Trophoblast cell (in vitro differentiated cells and primary cell): Measurements from ENCODE around the gene THAP3.

Experiments
- DNase-seq, 2 donors: peaks; one replicate each; pipeline ENCODE4 v3.0.0-alpha.2; 2016
- H2AFZ ChIP-seq: 2 replicates; pipeline ENCODE4 v1.6.1; 2013; ENCODE audit warnings: low read length, moderate library complexity, mild to moderate bottlenecking; ENCODE audit not compliant: insufficient read depth, poor library complexity
- H2AK5ac ChIP-seq: 2 replicates; pipeline ENCODE4 v1.6.1; 2013; ENCODE audit warnings: mild to moderate bottlenecking, low read length
- H2BK120ac ChIP-seq: 2 replicates; pipeline ENCODE4 v1.6.1; 2013; ENCODE audit warnings: low read length, mild to moderate bottlenecking, moderate library complexity; ENCODE audit not compliant: insufficient read depth, poor library complexity
- H2BK12ac ChIP-seq: 2 replicates; pipeline ENCODE4 v1.6.1; 2013; ENCODE audit warnings: mild to moderate bottlenecking, low read length, moderate library complexity
- H2BK5ac ChIP-seq: 2 replicates; pipeline ENCODE4 v1.6.1; 2013; ENCODE audit warnings: low read length, low read depth, moderate library complexity, mild to moderate bottlenecking; ENCODE audit not compliant: poor library complexity
- H3K14ac ChIP-seq: 2 replicates; pipeline ENCODE4 v1.6.1; 2013; ENCODE audit warnings: mild to moderate bottlenecking, low read length
- H3K18ac ChIP-seq: 2 replicates; pipeline ENCODE4 v1.6.1; 2013; ENCODE audit warnings: mild to moderate bottlenecking, low read length
- H3K23ac ChIP-seq: 2 replicates; pipeline ENCODE4 v1.6.1; 2013; ENCODE audit warnings: low read length
- H3K27ac ChIP-seq: 2 replicates; pipeline ENCODE4 v1.5.1; 2013; ENCODE audit warnings: low read depth, mild to moderate bottlenecking, inconsistent platforms, low read length, moderate library complexity
- H3K27me3 ChIP-seq: 2 replicates; pipeline ENCODE4 v1.6.1; 2013; ENCODE audit warnings: inconsistent platforms, mild to moderate bottlenecking, low read length, moderate library complexity; ENCODE audit not compliant: insufficient read depth
- H3K36me3 ChIP-seq, 2 experiments: 1 replicate in 1 of 2; 2 replicates in 1 of 2; pipeline ENCODE4 v1.6.1; 2013; ENCODE audit warnings: low read length in 2 of 2, mild to moderate bottlenecking in 2 of 2, moderate library complexity in 1 of 2; ENCODE audit not compliant: insufficient read depth in 2 of 2, control insufficient read depth in 1 of 2
- H3K4ac ChIP-seq: 2 replicates; pipeline ENCODE4 v1.6.1; 2013; ENCODE audit warnings: low read depth, mild to moderate bottlenecking, low read length, moderate library complexity
- H3K4me1 ChIP-seq, 2 experiments: 1 replicate in 1 of 2; 2 replicates in 1 of 2; pipeline ENCODE4 v1.6.1; 2013; ENCODE audit warnings: low read length in 2 of 2, mild to moderate bottlenecking in 2 of 2, moderate library complexity in 1 of 2; ENCODE audit not compliant: insufficient read depth in 2 of 2, control insufficient read depth in 1 of 2
- H3K4me2 ChIP-seq: 2 replicates; pipeline ENCODE4 v1.6.1; 2013; ENCODE audit warnings: inconsistent platforms, mild to moderate bottlenecking, low read length, moderate library complexity
- H3K4me3 ChIP-seq: 2 replicates; pipeline ENCODE4 v1.5.1; 2013; ENCODE audit warnings: mild to moderate bottlenecking, low read depth, low read length, inconsistent platforms
- H3K79me1 ChIP-seq: one replicate; pipeline ENCODE4 v1.6.1; 2013; ENCODE audit warnings: low read length
- H3K79me2 ChIP-seq: 2 replicates; pipeline ENCODE4 v1.6.1; 2013; ENCODE audit warnings: low read length, mild to moderate bottlenecking; ENCODE audit not compliant: control insufficient read depth, insufficient read depth, poor library complexity
- H3K9ac ChIP-seq: 2 replicates; pipeline ENCODE4 v1.6.1; 2013; ENCODE audit warnings: mild to moderate bottlenecking, low read length
- H3K9me3 ChIP-seq: 2 replicates; pipeline ENCODE4 v1.6.1; 2013; ENCODE audit warnings: low read depth, mild to moderate bottlenecking, control low read depth, inconsistent platforms, low read length; ENCODE audit not compliant: insufficient read depth
- H4K12ac ChIP-seq: 2 replicates; pipeline ENCODE4 v1.6.1; 2013; ENCODE audit warnings: low read depth, mild to moderate bottlenecking, low read length, moderate library complexity
- H4K8ac ChIP-seq: 2 replicates; pipeline ENCODE4 v1.6.1; 2013; ENCODE audit warnings: low read depth, mild to moderate bottlenecking, low read length, moderate library complexity
- H4K91ac ChIP-seq: one replicate; pipeline ENCODE4 v1.6.1; 2013; ENCODE audit warnings: low read depth, mild to moderate bottlenecking, low read length, moderate library complexity
- WGBS: extraction: QIAGEN DNeasy Blood & Tissue Kit; methylation state at CpG from one replicate; pipeline ENCODE4 v1.1.7; 2013; ENCODE audit warnings: missing lambda C conversion rate; ENCODE audit not compliant: insufficient read length, insufficient coverage; ENCODE audit errors: extremely low coverage; 5-methylcytosine and 5-hydroxymethylcytosine counted together

THAP3 gene

DNA sequence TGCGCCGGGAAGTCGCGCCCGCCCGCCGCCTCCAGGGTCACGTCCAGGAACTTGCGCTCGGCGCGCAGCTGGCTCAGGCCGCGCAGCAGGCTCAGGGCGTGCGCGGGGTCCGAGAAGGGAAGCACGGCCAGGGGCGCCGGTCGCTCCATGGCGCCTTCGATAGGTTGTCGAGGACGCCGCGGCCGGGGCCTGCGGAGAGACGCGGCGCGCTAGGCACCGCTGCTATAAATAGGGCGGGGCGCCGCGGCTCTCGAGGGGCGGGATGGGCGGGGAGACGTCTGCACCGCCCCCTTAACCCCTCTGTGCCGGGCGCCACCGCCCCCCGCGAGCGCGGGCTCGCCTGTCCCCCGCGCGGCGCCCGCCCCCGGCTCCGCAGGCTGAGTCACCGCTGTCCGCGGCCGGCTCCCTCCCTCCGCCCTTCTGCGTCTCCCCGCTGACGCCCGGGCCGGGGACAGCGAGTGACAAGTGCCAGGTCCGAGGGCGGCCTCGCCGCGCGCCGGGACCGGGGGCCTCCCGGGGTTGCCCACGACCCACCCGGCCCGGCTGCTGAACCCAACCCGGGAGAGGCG is 21.9 kb upstream of the THAP3 start, which contains the start of gene KLHL21:
KLHL21 (minus strand) TSS at position 201 of the 569 bp plus-strand sequence; CDS start at position 149, 52 bp downstream.
- H3K14ac ChIP-seq: peak within 1 kb of the TSS; percentile 98
- H3K18ac ChIP-seq: peak within 1 kb of the TSS; percentile 90
- peak within 1 kb of the TSS; percentile 74 for H2AFZ ChIP-seq
- H3K79me2 ChIP-seq: peaks cover 36% of the 10 kb centered on the region
- peaks cover 7% of the 10 kb centered on the region for H3K9me3 ChIP-seq
- H3K23ac ChIP-seq: peak within 1 kb of the TSS; percentile 83
- H4K91ac ChIP-seq: peak within 1 kb of the TSS; percentile 65
- H2BK12ac ChIP-seq: peak within 1 kb of the TSS; percentile 25
- peak; percentile 79 to 88 for DNase-seq
- H3K4me1 ChIP-seq: peaks cover 21 to 25% of the 10 kb centered on the region in 2 experiments
- peak within 1 kb of the TSS; percentile 98 for H4K8ac ChIP-seq
- peak within 1 kb of the TSS; percentile 95 for H3K4ac ChIP-seq
- H3K4me2 ChIP-seq: peak within 1 kb of the TSS; percentile 99
- peak within 1 kb of the TSS; percentile 97 for H3K4me3 ChIP-seq
- peaks cover 35% of the 10 kb centered on the region for H3K79me1 ChIP-seq
- no CpG with 5 or more reads among the region's 84 CpGs for WGBS
- peak within 1 kb of the TSS; percentile 96 for H4K12ac ChIP-seq
- peak within 1 kb of the TSS; percentile 67 for H3K9ac ChIP-seq
- peak within 1 kb of the TSS; percentile 82 for H2BK120ac ChIP-seq
- H2AK5ac ChIP-seq: peak within 1 kb of the TSS; percentile 85
- no peaks in the 10 kb centered on the region for H3K27me3 ChIP-seq
- H3K27ac ChIP-seq: peak within 1 kb of the TSS; percentile 98
- peak within 1 kb of the TSS; percentile 51 for H2BK5ac ChIP-seq
- H3K36me3 ChIP-seq: peaks cover 13 to 16% of the 10 kb centered on the region in 2 experiments

- WGBS: no CpG with 5 or more reads among the region's 36 CpGs
- H3K4me1 ChIP-seq: peaks cover 21 to 25% of the 10 kb centered on the region in 2 experiments
Observed at GRCh38 chr1:6603238-6603914, 21.3 kb upstream of the THAP3 start.

GRCh38 chr1:6603915-6604558 is 20.6 kb upstream of the THAP3 start:
- H3K23ac ChIP-seq: no peak overlapping the region
- H3K14ac ChIP-seq: peak overlapping the region; percentile 98
- H2AFZ ChIP-seq: peak overlapping the region; percentile 74
- no CpG with 5 or more reads among the region's 19 CpGs for WGBS
- no peak overlapping the region for H2AK5ac ChIP-seq
- peaks cover 5% of the 10 kb centered on the region for H3K9me3 ChIP-seq
- peak overlapping the region; percentile 90 for H3K18ac ChIP-seq
- peak overlapping the region; percentile 98 for H4K8ac ChIP-seq
- no peak overlapping the region for H3K4me3 ChIP-seq
- H3K27ac ChIP-seq: peak overlapping the region; percentile 98
- peak; percentile 65 to 76 for DNase-seq
- H4K91ac ChIP-seq: peak overlapping the region; percentile 65
- H3K4me1 ChIP-seq: peaks cover 21 to 25% of the 10 kb centered on the region in 2 experiments
- peak overlapping the region; percentile 5 for H3K4ac ChIP-seq
- peak overlapping the region; percentile 82 for H2BK120ac ChIP-seq
- peak overlapping the region; percentile 25 for H2BK12ac ChIP-seq
- peak overlapping the region; percentile 85 for H3K4me2 ChIP-seq
- H3K27me3 ChIP-seq: no peaks in the 10 kb centered on the region
- peaks cover 35% of the 10 kb centered on the region for H3K79me1 ChIP-seq
- H2BK5ac ChIP-seq: peak overlapping the region; percentile 51
- H4K12ac ChIP-seq: peak overlapping the region; percentile 96
- H3K9ac ChIP-seq: peak overlapping the region; percentile 57
- H3K36me3 ChIP-seq: peaks cover 6 to 7% of the 10 kb centered on the region in 2 experiments
- peaks cover 36% of the 10 kb centered on the region for H3K79me2 ChIP-seq

More at GRCh38 chr1:6603238-6603914, 21.3 kb upstream of the THAP3 start:
- H2BK120ac ChIP-seq: peak overlapping the region; percentile 82
- H3K36me3 ChIP-seq: peaks cover 9 to 11% of the 10 kb centered on the region in 2 experiments
- H3K4me2 ChIP-seq: peak overlapping the region; percentile 85
- peak overlapping the region; percentile 65 for H4K91ac ChIP-seq
- peak overlapping the region; percentile 98 for H3K27ac ChIP-seq
- H3K9ac ChIP-seq: peak overlapping the region; percentile 67
- peak overlapping the region; percentile 98 for H3K14ac ChIP-seq
- H2AK5ac ChIP-seq: peak overlapping the region; percentile 85
- DNase-seq: peak; percentile 86 to 89
- H3K9me3 ChIP-seq: peaks cover 7% of the 10 kb centered on the region
- peak overlapping the region; percentile 90 for H3K18ac ChIP-seq
- peak overlapping the region; percentile 51 for H2BK5ac ChIP-seq
- no peak overlapping the region for H3K23ac ChIP-seq
- H3K27me3 ChIP-seq: no peaks in the 10 kb centered on the region
- H3K4ac ChIP-seq: peak overlapping the region; percentile 5
- peak overlapping the region; percentile 50 for H3K4me3 ChIP-seq
- H3K79me1 ChIP-seq: peaks cover 35% of the 10 kb centered on the region
- H3K79me2 ChIP-seq: peaks cover 36% of the 10 kb centered on the region
- H4K12ac ChIP-seq: peak overlapping the region; percentile 96
- peak overlapping the region; percentile 25 for H2BK12ac ChIP-seq
- peak overlapping the region; percentile 74 for H2AFZ ChIP-seq
- peak overlapping the region; percentile 98 for H4K8ac ChIP-seq

DNA sequence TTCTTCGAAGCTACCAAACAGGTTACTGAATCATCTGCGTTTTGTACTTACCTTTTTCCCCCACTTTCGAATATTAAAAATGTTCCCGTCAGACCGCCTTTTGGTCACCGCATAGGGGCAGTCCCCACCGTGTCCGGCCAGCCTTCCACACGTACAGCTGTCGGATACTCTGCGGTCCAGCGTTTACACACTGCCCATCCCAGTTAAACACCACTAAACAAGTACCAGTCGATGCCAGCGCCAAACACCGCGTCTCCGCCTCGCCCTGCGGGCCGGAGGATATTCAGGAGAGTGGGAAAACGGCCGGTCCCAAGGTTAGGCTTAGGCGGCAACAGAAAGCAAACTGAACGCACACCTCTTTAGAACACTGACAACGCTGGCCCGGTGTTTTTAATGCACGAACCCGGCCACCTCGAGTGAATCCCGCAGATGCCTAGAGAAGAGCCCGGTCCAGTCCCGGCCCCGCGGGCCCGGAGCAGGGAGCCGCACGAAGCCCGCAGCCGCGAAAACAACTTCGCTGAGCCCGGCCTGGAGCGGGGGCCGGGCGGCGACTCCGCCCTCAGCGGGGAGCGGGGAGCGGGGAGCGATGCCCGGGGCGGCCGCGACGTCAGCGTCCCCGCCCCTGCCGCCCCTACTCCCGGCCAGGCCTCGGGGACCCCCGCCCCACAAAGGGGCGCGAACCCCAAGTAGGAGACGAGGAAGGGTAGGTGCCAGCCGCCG is 11.9 kb upstream of the THAP3 start:
- Histone ChIP-seq H3K4me3 (peak overlapping the region; percentile 86), H3K4me2 (peak overlapping the region; percentile 100), H2BK12ac (peak overlapping the region; percentile 42), H4K8ac (peak overlapping the region; percentile 59), H3K27me3 (no peaks in the 10 kb centered on the region), H3K9me3 (no peaks in the 10 kb centered on the region), H3K18ac (peak overlapping the region; percentile 84), H2BK120ac (peak overlapping the region; percentile 68), H3K36me3 (peaks cover 10 to 12% of the 10 kb centered on the region in 2 experiments), H3K27ac (peak overlapping the region; percentile 73), H3K79me2 (peaks cover 26% of the 10 kb centered on the region), H2AFZ (peak overlapping the region; percentile 50), H4K91ac (peak overlapping the region; percentile 67), H3K14ac (peak overlapping the region; percentile 85), H4K12ac (peak overlapping the region; percentile 85), H3K4me1 (peaks cover 0 to 6% of the 10 kb centered on the region in 2 experiments), H2BK5ac (peak overlapping the region; percentile 78), H3K4ac (peak overlapping the region; percentile 76), H3K79me1 (peaks cover 16% of the 10 kb centered on the region), H2AK5ac (peak overlapping the region; percentile 80), H3K9ac (peak overlapping the region; percentile 15), H3K23ac (no peak overlapping the region)
- no CpG with 5 or more reads among the region's 67 CpGs for WGBS
- peak; percentile 87 to 93 for DNase-seq
